ENCODE data around the gene ARHGAP31.
"Not testable (repeated sequence)": the region's sequence is repeated elsewhere in the genome, so short reads cannot be mapped to it uniquely, and the experiment has no call there.

The ARHGAP31 gene

DNA sequence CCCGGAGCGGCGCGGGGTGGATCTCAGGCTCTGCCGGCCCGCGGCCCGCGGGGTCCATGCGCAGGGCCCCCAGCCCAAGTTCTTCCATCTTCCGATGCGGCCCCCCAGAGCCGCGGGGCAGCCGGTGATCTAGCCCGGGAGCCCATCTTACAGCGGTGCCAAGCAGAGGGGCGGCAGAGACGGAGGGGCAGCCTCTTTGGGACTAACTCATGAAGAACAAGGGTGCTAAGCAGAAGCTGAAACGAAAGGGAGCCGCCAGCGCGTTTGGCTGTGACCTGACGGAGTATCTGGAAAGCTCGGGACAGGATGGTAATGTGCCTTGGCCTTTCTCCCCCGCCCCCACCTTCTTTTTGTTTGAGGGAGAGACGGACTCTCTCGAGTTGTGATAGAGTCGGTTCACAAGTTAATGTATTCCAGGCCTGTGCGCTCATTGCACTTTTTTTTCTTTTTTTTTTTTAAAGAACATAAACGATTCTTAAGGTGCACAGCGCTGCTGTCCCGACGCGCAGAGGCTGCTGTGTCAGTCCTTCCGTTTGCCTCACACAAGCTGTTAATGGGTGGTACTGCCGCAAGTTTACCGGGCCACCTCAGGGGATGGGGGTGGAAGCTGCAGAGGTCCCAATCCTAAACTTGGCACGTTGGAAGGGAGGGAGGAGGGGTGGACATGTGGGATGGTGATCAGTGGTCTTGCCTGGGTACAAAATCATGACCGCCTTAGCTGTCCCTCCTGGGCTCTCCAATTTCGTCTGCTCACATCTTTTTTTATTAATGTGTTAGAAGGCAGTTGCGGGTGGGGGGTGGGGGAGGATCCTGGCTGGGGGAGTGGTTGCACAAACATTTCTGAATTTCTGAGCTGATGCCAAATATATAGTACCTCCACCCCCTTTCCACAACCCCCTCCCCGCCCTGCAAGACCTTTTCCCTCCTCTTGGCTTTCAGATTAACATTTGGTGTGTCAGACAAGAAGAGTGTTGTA lies 801 bp downstream of the ARHGAP31 start:
- peak; percentile 52 for DNase-seq

DNA sequence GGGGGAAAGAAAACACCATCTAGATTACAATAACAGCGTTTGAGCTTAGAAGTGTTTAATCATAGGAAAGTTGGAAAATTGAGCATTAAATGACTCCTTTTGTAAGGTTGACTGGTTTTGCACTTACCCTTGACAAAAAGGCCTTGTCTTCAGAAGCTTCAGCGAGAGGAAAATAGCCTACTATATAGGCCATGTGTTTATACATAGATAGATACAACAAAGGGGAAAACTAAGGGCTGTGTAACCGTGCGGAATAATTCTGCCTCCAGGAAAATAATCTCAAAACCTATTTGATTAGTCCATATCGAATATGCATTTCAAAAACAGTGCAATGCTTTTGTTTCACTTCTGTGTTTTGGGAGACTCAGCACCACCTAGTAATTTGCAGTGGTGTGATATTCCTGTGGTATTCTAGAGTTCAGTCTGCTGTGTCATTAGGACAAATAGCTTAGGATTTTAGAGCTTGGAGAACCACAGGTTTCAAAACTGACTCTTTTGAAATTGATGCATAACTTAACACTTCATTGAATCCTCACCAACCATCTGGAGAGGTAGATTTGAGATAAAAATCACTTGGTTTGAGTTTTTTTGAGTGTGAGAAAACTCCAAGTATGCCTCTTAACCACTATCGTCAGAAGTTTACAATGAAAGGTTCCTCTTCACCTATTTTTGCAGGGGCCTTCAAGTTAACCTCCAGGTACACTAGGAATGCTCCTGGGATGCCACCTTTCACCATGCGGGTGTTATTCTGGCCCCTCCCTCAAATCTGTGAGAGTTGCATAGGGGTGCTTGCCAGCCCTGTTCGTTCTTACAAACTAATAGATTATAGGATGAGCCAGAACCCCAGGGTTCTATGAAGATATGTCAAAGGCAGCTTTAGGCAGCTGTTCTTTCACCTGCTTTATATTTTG lies 1.9 kb downstream of the ARHGAP31 start:
- no peak for DNase-seq

DNA sequence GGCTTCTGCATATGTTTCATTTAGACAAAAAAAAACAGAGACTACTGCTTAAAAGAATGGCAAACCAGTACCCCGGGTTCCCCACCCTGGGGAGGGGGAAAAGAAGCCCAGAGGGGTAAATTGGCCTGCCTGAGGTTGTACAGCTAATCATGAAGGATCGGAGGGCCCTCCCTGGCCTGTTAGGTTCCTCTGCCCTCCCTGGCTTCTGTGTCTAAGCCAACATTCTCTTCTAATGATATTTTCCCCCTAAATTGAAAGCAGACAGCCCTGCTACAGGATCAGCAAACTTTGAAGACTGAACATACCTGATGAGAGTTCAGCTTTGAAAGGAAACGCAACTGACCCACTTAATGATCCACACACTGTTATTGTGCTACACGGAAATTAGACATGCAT lies 2.5 kb downstream of the ARHGAP31 start:
- no peak for DNase-seq

DNA sequence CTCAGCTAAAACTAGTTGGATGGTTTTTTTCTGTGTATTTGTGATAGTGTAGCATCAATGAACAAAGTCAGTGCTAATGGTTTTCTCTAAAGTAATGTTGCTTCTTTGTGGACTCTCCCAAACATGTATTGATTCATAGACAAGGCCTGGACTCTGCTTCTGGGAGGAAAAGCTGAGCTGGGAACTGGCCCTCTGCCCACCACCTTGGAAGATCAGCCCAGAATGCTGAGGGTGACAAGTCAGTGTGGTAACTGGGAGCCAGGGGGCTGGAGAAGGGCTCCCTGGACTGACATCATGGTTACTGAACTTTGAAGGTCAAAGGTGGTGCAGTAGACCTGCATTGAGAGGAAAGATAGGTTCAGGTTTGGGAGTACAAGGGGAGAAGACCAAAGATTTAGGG lies 3.0 kb downstream of the ARHGAP31 start:
- DNase-seq = no peak

DNA sequence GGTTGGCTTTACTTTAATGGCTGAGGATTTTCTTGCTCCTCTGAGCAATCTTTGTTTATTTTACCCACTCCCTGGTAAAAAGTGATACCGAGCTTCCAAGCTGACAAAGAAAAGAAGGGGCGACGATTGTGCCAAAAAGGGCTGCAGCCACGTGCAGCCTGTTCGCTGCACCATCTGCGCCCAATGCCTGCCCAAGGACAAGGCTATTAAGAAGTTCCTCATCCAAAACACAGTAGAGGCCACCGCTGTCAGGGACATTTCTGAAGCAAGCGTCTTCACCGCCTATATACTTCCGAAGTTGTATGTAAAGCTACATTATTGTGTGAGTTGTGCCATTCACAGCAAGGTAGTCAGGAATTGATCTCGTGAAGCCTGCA lies 4.4 kb downstream of the ARHGAP31 start:
- DNase-seq = no peak

DNA sequence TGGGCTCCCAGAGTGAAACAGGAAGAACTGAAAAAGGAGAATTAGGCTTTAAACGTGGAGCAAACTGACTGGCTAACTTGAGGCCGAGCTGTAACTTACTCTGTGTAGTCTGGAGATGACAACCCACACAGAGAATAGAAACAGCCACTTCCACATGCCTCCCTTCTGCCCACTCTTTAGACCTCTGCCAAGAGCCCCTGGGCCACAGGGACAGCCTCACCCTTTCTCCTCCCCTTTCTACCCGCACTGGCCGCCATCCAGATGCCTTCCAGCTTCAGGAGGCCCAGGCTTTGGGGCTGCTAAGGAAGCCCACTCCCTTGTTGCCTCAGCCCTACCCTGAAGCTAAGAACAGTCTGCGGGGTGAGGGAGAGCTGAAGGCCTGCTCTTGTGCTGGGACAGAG lies 6.8 kb downstream of the ARHGAP31 start:
- no peak for DNase-seq

DNA sequence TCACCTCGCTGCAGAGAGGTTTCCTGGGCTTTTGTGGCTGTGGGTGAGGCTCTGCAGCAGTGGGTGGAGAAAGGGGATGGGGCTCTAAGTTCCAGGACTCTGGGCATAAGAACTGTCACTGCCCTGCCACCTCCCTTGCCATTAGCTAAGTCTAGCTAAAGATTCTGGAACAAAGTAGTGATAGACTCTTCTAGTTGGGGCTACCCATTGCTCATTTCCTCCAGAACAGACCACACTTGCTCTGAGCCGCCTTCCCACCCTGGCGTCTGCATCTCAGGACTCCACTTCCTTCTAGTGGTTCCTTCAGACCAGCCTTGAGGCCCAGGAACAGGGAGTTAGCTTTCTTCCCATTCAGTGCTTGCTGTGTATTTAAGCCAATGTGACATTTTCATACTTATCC lies 7.5 kb downstream of the ARHGAP31 start:
- no peak for DNase-seq

DNA sequence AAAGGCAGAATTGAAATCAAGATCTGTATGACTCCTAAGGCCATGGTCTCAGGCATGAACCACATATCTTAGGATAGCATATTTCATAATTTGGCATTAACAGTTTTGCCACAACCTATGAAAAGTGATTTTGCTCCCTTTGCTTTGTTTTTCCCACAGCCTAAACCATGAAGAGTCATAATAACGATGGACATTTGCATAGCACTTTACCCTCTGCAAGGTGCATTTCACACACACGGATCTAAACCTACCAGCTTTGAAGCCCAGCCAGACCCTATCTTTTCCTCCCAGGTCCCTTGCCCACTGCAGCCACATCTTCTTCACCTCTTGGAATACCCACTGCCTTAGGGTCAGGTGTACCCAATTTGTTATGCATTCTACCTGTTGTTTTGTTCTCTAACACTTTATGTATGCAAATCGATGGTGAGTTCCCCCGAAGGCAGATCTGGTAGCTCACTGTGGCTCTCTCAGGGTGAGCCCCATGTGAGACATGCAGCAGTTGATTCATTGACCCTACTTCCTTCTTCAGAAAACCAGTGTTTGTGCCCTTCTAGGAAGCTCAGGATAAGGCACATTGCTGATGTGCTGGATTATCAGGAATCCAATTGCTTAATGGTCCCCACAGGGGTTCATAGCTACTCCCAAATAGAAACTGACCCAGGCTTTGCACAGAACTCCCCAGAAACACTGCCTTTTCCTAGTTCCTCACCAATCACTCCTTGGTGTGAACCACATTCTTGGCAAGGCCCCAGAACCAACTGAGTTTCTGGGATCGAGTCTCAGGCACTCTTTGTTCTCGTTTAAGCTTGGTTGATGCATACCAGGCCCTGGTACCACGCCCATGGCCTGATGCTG lies 8.7 kb downstream of the ARHGAP31 start:
- DNase-seq = no peak

DNA sequence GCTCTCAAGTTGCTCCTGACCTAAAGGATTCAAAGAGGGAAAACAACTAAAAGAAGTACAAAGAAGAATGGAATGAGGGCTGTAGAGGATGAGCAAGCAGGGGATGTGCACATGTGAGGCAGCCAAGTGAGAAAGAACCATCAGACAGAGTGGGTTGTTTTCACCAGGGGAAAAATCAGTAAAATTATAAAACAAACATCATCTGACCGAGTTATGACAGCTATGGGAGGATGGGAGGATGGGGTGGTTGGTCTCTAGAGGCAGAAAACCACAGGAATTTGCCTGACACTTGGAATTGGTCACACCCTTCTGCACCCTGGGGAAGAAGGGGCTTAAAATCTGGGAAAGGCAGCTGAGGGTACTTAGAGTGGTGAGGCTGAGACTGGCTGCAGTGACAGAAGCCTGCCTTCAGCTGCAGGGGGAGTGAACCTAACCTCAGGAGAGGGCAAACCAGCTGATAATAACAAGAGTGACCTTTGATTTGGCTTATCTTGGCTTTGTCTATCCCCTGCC lies 10.1 kb downstream of the ARHGAP31 start:
- no peak for DNase-seq

DNA sequence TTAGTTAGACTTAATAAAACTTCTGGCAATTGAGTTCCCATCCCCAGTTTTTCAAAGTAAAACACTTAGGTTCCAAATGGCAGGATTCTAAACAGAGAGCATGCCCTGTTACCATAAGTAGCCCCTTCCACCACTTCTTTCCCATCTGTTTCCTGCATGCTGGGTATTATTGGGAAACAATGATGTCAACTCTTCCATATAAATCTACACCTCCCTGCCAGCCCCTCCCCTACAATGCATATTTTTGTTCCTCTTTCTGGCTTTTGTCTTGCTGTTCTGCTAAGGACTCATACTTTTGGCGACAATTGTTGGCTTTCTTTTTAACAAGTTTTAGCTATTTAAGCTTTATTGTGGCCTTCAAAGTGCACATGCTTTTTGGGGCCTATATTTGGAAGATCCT lies 11.1 kb downstream of the ARHGAP31 start:
- no peak for DNase-seq

DNA sequence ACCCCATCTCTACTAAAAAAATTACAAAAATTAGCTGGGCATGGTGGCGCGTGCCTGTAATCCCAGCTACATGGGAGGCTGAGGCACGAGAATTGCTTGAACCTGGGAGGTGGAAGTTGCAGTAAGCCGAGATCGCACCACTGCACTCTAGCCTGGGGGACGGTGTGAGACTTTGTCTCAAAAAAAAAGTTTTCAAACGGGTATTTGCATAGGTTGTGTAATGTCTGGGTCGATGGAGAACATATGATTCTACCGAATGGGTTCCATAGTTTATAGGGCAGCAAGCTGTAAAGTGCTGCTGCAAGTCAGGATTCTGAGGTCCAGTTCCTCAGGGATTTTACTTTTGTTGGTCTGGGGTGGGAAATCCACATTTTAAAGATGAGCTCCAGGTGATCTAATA lies 12.2 kb downstream of the ARHGAP31 start:
- not testable (repeated sequence) for DNase-seq

DNA sequence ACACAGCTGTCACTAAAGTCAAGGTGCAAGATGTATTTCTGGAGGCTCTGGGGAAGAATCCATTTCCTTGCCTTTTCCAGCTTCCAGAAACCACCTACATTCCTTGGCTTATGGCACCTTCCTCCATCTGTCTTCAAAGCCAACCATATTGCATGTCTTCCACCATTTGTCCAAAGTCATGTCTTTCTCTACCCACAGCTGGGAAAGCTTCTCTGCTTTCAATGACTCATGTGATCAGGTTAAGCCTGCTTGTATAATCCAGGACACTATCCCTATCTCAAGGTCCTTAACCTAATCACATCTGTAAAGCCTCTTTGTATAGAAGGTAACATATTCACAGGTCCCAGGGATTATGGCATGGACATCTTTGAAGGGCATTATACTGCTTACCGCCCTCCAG lies 14.2 kb downstream of the ARHGAP31 start:
- no peak for DNase-seq

DNA sequence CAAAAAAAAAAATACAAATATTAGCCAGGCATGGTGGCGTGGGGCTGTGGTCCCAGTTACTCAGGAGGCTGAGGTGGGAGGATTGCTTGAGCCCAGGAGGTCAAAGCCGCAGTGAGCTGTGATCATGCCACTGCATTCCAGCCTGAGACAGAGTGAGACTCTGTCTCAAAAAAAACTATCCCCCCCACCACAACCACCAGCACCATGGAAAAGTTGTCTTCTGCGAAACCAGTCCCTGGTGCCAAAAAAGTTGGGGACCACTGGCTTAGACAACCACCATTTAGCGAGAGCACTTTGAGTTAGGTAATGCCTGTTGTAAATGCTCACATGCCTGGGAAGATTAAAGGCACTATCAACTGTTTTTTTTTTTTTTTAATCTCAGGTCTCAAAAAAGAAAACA lies 15.4 kb downstream of the ARHGAP31 start:
- DNase-seq = no peak

DNA sequence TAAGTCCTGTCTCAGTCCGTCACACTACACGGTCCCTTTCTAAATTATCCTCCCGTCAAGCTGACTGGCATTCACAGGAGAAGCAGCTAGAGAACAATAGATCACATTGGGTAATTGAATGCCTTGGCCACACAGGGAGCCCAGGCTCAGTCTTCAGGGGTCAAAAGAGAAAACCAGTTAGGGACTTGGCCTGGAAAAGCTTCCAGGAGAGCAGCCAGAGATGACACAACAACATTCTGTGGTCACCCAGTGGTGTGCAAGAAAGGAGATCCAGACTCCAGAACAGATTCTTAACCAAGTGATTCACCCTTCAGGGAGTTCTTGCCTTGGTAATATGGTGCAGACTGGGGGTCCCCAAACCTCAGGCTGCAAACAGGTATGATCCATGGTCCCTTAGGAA lies 15.9 kb downstream of the ARHGAP31 start:
- no peak for DNase-seq

DNA sequence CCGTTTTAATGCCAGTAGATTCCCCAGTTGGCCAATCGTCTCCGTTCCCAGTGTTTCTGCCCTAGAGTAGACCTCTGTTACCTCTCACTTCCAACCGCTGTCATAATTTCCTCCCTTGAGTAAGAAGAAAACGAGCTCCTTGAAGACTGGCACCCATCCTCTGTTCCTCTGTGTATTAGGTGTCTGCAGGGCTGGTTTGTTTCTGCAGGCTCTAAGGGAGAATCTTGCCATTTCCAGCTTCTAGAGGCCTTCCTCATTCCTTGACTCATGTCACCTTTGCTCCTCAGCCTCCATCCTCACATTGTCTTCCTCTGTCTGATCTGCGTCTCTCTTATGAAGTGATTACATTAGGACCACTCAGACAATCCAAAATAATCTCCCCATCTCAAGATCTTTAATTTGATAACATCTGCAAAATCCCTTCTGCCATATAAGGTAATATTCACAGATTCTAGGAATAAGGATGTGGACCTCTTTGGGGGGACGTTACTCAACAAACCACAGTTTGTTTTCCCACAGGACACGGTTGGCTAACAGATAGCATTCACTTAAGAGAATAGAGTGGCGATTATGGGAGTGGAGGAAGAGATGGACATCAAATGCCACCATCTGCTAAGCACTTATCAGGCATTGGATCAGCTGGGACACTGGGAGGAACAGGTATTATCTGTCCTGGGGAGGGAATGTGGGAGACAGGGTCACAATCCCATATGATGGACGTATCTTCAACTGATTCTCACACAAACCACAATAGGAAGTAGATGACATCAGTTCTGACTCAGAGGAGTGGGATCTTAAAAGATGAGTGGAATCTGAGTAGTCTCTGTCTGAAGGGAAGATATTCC lies 17.1 kb downstream of the ARHGAP31 start:
- DNase-seq = no peak

DNA sequence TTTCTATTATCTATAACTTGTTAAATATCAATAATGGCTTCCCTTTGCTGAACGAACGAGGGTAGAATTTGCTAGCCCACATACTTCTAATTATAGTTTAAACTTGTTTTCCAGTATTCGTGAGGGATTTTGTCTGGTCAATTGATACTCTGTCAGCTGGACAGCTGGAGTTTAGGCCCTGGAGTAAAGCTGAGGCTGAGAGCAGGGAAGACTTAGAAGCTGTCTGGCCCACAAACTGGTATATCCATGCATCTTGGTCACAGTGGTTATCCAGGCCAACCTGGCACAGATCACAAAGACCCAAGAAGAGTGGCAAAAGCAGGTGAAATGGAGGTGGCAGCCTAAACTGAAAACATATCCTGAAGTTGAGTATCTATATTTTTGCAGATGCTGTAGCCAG lies 19.3 kb downstream of the ARHGAP31 start:
- DNase-seq = no peak

DNA sequence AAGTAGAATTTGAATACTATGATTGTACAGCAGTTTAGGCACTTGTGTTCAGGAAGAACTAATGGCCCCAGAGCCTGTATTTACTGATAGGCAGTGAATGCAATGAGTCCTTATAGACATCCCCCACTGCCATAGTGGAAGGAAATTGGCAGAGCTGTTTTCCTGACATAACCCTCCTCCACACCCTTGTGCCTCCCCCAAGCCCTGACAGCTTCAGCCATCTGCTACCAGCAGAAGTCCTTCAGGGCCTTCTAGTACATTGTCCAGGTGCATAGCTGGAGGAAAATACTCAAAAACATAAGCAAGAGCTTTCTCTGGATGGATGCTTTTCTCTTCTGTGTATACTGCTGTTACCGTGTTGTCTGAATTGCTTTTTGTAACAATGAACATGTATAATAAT lies 20.6 kb downstream of the ARHGAP31 start:
- DNase-seq = no peak

DNA sequence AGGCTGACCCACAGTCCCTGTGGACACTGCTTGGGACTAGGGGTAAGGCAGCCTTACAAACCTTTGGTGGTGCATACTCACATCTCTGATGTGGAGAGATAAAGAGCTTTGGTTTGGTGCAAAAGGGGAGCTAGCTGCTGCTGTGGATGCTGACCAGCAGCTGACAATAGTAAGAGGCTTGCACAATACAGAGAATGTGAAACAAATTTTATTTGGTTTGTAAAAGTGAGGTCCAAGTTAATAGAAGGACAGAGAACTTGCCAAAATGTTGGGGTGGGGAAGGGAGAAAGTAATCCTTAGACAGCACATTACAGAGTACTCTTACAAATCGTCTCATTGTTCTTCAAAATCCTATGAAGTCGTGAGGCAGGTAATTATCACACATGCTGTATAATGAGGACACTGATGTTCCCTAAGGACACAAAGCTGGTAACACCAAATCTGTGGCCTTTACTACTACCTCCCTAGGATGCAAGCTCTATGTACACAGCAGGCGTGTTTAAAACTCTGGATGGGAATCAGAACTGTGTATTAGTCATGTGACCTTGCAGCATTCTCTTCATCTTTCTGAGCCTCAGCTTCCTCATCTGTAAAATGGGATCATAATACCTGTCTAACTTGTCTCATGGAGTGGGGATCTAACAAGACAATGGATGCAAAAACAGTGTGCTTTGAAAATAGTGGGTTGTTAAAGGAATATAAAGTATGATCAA lies 21.6 kb downstream of the ARHGAP31 start:
- no peak for DNase-seq

DNA sequence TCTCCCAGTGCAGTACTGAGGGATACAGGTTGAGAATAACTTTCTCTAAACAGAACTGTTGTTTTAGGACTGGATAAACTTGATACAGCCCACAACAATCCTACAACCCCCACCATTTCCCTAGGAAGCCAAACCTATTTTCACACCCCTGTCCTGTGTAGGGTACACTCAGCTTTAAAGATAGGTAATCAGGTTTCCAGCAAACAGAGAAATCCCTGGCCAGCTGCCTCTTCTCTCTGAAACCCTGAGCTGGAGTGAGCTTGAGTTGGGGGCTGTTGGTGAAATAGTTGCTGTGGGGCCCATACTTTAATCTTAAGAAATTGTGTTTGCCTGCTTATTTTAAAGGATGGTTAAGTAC lies 22.1 kb downstream of the ARHGAP31 start:
- no peak for DNase-seq

DNA sequence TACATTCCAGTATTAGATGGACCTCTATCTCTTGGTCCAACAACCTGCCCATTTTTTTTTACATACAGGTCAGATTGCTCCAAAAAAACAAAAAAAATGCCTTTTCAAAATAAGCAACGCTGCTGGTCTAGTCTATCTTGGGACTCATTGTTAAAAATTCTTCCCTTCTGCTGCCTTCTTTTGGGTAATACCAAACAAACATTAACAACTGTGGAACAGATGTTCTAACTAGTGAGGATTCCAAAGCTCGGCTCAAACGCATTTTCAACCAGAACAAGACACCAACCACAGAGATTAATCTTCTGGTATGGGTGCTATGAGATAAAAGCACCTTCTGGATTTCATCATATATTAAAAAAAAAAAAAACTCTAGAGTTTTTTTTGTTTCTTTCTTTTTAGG lies 24.7 kb downstream of the ARHGAP31 start:
- no peak for DNase-seq

DNA sequence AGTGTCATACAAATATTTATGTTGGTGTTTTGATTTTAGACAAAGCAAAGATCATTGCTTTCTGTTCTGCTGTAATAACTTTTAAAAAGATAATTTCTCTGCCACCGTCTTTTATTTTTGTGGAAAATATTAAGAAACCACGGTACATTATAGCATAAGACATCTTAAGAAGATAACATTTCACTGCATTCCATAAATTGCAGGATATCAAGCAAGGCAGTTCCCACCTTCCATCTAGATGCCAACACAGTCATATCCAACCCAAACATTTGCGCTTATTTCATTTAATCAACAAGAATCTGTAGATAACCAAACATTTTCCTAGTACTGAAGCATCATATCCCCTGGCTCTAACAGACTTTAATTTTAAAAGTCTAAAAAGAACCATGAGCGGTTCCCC lies 25.1 kb downstream of the ARHGAP31 start:
- DNase-seq = no peak
